ENCODE measurements around the gene CDK10.
"Not testable (repeated sequence)": the region's sequence is repeated elsewhere in the genome, so short reads cannot be mapped to it uniquely, and the experiment has no call there.

The CDK10 gene

DNA sequence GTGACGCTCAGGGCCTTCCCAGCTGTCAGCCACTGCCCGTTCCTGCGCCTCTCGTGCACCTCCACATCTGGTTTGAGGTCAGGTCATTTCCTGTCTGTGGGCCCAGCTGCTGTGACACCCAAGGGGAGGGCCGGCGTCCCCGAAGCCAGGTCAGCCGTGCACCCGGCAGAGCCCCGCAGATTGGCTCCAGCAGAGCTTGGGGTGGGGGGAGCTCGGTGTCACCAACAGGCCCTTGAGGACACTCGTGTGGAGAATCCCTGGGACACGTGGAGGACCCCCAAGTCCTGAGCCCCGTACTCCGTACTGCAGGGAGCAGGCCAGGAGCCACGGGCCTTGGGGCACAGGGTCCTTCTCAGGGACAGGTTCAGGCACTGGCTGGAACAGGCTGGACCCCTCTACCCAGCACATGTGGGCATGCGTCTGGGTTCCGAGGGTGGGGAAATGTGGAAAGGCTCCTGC is 10.2 kb downstream of the CDK10 start:
- no peak for DNase-seq

DNA sequence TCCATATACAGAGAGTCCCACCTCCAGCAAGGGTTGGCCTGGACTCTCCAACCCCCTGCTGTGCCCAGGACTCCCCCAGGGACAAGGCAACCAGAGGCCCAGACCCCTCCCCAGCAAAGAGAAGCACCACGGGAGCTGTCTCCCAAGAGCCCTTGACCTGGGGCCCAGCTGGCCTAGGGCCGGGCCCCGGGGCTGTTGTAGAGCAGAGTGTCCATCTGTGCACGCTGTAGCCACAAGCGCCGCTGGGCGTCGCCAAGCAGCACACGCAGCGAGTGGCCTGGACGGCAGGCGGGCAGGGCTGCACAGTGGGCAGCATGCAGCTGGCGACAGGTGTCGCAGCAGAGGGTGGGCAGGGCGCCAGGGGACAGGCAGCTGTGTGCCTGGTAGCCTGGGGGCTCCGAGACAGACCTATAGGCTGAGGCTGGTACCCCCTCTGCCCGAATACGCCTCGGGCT is 10.7 kb downstream of the CDK10 start:
- peak; percentile 82 for DNase-seq

DNA sequence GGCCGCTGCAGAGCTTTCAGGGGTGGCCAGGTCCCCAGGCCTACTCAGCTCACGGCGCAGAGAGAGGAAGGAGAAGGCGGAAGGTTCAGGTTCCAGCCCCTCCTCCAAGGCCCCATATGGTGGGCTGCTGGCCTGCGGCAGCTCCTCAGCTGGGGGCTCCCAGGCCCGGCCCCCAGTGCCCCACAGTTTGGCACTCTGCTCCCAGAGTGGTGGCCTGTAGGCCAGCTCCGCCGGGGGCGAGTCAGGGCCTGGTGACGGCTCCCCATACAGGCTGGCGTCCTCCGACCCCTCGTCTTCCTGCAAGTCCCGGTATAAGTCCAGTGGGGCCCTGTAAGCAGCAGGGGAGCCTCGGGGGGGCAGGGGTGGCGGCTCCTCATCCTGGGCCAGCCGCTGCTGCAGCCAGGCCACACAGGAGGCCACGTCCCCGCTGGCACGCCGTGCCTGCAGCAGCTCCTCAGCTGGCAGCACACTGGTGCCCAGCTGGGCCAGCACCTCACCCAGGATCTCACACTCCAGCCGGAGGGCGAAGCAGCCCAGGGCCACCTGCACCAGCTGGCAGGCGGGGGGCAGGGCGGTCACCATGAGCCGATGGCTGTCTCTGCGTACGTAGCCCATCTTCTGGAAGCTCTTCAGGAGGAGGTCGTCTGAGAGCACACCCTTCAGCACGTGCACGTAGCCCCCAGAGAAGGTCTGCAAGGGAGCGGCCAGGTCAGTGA is 11.3 kb downstream of the CDK10 start:
- peak; percentile 62 for DNase-seq

DNA sequence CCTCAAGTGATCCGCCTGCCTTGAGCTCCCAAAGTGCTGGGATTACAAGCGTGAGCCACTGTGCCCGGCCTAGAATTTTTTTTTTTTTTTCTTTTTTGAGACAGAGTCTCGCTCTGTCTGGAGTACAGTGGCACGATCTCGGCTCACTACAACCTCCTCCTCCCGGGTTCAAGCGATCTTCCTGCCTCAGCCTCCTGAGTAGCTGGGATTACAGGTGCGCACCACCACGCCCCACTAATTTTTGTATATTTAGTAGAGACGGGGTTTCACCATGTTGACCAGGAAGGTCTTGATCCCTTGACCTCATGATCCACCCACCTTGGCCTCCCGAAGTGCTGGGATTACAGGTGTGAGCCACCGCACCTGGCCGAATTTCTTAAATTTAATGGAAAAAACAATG is 12.2 kb downstream of the CDK10 start:
- DNase-seq, result not testable (repeated sequence)

DNA sequence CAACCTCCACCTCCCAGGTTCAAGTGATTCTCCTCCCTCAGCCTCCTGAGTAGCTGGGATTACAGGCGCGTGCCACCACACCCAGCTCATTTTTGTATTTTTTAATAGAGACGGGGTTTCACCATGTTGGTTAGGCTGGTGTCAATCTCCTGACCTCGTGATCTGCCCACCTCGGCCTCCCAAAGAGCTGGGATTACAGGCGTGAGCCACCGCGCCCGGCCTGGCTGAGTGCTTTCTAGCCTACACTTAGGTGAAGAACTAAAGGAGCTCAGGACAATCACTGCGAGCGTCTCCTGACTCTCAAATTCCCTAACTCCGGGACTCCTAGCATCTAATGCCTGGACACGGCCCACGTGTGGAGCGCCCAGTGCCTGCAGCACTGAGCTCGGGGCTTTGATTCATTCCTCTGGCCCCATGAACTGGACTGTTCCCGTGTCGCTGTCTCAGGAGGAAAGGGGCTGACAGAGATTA is 13.2 kb downstream of the CDK10 start:
- DNase-seq, result not testable (repeated sequence)

DNA sequence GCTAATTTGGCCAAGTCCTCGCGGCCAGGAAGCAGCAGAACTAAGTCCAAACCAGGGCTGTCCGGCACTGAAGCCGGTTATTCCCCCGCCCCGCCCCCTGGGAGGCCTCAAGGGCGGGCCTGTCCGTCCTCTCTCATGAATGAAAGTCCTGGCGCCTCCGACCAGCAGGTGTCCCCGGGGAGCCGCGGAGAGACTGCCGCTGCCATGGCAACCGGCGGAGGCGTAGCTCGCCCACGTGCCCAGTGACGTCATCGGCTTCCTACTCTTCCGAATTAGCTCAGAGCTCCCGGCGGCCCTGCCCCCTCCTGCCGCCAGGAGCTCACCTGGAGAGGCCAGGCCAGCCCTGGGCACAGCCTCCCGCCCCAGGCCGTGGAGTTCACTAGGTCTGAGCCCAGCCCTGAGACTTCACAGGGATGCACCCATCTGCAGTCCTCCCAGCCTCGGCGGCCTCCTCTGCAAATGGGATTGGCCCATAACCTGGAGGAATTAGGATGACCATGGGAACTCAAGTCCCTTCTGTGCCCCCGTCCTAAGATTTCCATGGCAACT is 13.7 kb downstream of the CDK10 start:
- DNase-seq, result peak; percentile 73

DNA sequence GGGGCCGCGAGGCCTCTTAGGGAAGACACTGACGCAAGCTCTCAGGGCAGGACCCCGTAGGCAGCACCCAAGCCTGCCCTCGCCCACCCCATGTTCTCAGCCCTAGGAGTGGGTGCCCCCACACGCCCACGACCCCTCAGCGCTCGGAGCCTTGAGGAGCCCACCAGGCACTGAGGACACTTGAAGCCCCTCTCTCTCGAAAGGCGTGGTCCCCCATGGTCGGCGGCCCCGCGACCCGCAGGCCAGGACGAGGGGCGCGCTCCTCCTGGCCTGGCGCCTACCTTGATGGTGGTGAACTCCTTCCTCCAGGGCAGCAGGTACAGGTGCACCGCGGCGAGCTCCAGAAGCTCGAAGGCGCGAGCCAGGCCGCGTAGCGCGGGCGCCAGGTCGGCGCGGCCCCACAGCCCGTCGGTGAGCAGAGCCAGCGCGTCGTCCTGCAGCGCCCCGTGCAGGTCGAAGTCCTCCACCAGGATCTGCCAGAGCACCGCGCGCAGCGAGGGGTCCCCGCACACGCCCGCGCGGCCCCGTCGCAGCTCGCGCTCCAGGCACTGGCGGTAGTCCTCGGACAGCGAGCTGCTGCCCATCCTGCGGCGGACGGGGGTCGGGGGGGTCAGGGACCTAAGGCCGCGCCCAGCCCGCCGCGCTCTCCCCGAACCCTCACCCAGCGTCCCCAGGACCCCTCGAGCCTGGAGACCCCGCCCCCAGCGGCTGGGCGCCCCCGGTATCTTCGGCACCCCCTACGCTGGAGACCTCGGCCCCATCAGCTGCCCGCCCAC is 14.3 kb downstream of the CDK10 start:
- DNase-seq, result no peak

DNA sequence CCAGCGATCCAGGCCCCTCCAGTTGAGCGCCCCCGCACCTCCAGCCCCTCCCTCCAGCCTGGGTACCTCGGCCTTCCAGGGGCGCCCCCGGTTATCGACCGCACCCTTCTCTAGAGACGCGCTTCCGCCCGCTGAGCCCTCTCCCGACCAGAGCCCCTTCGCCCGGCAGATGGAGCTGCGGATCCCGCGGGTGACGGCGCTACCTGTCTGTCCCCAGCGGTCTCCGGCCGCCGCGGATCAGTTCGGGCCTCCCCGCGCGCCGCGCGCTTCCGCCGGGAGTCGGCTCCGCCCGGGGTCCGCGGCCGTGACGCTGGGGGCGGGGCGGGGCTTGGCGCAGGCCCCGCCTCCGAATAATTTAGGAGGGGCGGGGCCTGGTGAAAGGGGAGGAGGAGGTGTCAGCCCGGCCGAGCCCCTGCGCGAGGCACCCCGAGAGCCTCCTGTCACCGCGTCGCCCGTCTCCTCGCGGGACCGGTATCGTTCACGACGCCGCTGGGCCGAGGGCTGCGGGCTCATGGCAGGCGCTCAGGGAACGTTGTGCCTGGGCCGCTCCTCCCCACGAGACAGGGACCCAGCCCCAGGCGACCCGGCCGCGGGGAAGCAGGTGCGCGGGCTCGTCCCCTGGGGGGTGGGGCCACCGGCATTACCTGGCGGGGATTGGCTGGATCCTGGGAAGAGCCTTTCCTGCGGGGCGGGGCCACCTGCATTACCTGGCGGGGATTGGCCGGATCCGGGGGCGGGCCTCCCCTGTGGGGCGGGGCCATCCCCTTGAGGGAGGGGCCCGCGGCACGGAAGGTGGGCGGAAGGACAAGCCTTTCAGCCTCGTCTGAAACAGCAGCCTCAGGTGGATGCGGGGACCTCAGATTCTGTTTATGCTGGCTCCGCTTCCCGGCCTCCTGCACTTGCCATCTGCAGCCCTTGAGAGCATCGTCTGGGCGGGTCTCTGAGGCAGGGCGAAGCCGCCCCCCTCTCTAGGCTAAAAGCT is 15.2 kb downstream of the CDK10 start, which contains the start of gene SPATA2L:
Gene SPATA2L (minus strand): TSS at position 281 of the 982 bp plus-strand sequence. CDS start 473 bp downstream, outside the sequence.
- peak; percentile 74 for DNase-seq

DNA sequence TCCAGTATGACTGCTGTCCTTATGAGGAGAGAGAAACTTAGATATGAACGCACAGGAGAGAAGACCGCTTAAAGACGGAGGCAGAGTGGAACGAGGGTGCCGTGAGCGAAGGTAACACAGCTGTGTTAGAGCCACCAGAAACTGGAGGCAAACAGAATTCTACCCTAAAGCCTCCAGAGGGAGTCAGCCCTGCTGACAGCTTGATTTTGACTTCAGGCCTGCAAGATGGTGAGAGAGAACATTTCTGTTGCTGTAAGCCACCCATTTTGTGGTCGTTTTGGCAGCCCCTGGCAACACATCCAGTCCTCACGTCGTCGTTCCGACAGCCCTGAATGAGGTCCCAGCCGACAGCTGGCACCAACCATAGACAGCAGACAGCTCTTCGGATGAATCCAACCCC is 17.8 kb downstream of the CDK10 start:
- DNase-seq, result no peak

DNA sequence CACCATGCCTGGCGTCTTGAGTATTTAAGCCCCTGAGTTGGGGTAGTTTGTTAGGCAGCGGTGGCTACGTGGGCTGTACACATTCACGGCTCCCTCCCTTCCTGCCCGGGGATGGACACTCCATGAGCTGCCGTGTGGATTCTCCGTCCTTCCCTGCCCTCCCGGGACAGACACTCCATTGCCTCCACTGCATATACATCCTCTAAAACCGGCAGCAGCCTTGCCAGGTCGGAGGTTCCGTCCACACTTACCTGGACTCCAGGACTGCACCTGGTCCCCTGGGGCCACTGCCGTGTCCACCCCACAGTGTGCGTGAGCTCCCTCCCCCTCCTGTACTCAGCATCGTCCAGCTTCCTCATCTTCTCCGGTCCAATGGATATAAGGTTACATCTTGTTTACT is 18.5 kb downstream of the CDK10 start:
- no peak for DNase-seq

DNA sequence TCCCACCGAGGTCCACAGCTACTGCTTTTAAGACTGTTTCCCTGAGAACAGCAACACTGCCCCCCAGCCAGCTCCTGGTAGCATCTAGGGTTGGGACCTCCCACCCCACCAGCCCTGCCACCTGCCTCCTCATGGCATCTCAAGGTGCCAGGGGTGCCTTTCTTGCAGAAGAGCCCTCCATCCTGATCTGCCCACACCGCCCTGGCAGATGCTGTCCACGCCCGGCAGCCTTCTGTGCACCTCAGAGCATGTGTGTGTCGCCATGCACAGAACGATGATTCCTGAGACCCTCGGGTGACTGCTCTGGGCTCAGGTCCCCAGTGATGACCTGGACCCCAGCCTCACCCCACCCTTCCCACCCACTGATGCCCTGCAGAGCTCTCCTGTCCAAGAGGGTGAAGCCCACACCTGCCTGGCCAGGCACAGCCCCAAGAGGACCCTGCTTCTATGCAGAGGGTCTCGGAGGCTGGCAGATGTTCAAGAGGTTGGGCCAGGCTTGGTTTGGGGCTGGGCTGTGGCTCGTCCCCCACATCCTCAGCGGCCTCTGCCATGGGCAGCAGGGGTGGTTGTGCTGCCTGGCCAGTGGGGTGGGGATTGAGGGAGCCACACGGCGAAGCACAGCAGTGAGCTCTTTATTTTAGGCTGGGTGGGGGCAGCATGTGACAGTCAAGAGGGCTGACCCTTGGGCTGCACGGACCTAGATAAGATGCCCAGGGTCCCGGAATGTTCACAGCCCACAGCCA is 20.2 kb downstream of the CDK10 start:
- DNase-seq, result no peak

DNA sequence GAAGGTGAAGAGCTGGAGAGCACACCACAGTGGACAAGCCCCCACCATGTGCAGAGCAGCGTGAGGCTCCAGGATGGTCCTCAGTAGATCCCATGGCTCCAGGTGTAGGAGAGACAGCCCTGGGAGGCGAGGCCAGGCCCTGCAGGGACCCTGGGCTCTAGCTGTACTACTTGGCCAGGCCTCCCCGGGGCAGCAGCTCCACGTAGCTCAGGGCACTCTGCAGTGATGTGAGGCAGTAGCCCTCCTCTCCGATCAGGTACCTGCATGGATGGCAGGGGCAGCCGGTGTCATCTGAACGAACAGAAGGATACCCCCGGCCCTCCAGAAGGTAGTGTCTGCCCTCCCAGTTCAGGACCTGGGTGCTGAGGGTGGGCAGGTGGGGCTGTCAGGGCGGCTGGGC is 21.2 kb downstream of the CDK10 start:
- DNase-seq, result no peak

DNA sequence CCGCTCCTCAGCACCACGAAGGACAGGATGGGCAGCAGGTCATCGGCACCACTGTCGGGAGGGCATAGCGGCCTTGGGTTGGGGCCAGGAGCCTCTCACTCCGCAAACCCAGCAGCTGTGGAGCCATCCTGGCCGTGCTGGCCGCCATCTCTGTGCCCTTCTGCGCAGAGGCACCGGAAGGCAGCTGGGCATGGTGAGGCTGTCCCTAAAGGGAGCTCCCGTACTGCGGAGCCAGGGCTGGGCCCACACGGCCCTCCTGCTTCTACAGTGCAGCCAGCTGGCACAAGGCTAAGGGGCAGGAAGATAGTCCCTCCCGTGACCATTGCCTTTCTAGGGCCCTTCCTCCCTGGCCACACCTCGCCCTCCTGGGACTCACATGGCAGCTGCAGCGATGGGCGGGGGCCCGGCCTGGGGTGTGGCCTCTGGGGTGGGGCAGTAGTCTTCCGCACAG is 22.0 kb downstream of the CDK10 start:
- DNase-seq, result no peak

DNA sequence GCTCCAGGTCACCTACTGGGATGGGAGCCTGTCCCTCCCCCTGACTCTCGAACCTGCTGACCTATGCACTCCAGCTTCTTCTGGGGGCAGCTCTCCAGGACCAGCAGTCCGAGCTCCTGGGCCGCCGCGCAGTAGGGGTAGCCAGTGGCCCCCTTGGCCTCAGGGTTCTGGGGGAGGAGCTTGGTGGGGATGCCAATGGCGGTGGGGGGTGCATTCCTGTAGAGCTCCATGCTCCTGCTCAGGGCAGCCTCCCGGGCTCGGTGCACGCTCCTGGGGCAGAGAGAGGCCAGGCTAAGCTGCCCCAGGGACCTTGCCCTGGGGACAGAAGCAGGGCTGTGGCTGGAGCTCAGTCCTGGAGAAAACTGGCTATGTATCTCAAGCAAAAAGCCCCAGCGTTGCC is 22.7 kb downstream of the CDK10 start:
- DNase-seq, result no peak

DNA sequence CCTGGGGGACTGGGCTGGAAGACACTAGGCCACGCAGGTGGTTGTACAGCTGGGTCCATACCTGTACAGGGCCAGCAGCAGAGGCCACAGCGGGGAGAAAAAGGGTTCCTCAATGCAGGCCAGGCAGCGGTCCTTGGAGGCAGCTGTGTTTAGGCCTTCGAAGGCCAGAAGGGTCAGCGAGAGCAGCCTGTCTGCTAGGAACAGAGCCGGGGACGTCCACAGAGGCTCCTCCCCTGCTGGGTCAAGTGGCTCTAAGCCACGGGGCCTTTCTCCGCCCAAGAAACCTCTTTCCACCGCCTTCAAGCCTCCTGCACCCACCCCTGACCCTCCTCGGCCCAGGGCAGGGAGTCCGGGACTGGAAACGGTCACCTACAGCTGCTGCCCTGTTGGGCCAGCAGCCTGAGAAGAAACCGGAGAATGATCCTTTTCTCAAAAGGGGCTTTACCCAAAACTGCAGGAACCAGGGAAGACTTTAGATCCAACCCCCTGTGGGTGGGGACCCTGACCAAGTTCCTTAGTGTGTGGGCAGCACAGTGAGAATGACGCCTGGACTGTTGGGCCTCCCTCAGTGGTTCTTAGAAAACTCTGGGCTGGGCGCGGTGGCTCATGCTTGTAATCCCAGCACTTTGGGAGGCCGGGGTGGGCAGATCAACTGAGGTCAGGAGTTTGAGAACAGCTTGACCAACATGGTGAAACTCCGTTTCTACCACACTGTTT is 23.4 kb downstream of the CDK10 start:
- DNase-seq, result no peak

DNA sequence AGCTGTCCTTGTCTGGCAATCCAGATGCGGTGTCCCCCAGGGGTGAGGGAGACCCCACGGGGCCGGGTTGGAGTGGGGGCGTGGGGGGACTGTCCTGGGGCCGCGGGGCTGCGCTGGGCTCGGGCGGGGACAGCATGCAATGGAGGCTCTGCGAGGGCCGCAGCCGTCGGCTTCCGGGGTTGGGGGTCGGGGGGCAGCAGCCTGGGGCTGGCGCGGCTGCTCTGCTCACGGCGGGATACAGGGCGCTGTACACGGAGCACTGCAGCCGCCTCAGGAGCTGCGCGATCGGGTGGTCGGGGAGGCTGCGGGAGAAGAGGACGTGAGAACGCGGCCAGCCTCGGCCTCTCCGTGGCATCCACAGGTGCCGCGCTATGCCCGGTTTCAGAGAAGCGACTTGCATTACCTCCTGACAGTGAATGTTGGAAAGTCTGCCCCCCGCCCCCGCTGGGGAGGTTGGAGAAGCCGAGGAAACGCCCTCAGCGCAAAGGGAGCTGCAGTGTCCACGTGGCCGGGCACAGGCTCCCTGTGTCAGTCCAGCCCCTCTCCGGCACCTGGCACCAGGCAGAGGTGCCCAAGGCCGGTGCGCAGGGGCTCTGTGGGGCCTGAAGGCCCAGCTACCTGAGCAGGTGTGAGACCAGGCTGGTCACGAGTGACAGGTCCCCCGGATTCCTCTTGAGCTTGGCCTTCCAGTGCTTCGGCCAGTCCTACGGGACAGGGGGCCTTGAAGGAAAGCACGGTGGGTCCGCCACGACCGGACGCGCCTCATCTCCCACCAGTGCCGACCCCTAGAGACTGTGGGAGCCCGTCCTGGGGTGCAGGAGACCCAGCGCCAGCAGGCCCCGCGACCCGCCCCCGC is 24.4 kb downstream of the CDK10 start:
- no peak for DNase-seq

DNA sequence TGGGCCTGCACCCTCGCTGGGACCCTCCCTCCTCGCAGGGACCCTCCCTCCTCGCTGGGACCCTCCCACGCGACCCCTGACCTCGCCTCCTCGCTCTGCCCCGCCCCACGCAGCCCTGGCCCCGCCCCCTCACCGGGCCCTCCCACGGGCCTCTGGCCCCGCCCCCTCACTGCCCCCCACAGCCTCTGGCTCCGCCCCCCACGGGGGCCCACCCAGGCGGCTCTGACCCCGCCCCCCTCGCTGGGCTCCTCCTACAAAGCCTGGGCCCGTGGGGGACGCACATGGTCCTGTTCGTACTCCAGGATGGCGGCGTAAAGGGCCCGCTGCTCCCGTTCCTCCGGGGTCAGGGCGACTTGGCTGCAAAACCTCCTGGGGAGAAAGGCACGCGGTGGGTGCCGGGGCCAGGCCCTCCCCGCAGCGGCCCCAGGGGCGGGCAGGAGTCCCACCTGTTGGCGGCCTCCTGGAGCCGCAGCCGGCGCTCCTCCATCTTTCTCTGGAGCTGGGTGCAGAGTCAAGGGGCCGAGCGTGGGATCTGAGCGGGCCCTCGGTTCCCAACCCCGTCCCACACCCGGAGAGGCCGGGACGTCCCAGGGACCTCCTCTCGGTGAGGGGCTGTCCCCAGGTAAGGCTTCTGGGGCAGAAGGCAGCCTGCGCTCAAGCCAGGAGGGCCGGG is 25.2 kb downstream of the CDK10 start:
- DNase-seq, result no peak

DNA sequence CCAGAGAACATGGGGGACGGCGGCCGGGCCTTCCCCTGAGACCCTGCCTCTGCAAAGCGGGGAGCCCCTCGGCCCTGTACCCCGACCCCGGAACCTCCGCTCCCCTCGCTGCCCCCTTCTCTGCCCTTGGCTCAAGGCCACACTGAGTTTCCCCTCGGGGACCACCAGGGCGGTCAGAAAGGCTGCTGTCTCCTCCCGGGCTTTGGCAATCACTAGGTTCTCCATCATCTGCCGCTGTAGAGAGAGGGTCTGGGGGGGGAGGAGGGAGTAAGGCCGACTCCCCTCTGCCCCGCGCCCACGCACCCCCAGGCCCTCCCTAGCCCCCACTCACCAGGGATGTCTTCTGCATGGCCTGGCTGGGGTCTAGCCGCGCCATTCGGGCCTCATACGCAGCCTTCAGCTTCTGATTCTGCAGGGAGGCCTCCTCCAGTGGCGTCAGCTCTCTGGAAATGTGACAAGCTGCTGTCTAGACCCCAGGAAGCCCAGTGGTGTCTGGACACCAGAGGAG is 25.8 kb downstream of the CDK10 start:
- no peak for DNase-seq

DNA sequence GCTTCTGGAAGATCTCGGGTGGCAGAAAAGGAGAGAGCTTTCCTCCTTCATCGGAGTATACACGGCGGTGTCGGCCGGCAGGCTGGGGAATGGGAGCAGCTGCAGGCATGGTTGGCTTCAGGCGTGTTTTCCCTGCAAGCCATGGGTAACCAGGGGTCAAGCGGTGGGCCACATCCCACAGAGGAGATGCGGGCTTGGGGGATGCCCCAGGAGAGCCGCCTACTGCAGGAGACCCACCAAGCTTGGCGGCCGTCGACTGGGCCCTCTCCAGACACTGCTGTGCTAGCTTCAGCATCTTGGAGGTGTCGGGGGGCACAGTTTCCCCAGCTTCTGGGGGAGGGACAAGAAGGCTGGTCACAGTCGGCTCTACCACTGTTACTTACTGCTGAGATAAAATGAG is 30.0 kb downstream of the CDK10 start:
- no peak for DNase-seq
